COR-L47 (cell line): ENCODE results near the gene C7.

Experiments
- DNase-seq: peaks from one replicate; lab custom pipeline; 2025; lab: John Stamatoyannopoulos, UW

Gene C7

GRCh38 chr5:40916226-40916625 lies 6.9 kb downstream of the C7 start:
- DNase-seq: no peak

GRCh38 chr5:40928886-40929448 lies 19.7 kb downstream of the C7 start:
- no peak for DNase-seq

- DNase-seq: no peak
These were observed 23.5 kb downstream of the C7 start for GRCh38 chr5:40932766-40933165.

- DNase-seq: no peak
These were observed 27.8 kb downstream of the C7 start for GRCh38 chr5:40937075-40937474.

- DNase-seq: no peak
These were observed 30.5 kb downstream of the C7 start for GRCh38 chr5:40939753-40940152.

- DNase-seq: no peak
These were observed 35.8 kb downstream of the C7 start for GRCh38 chr5:40945111-40945510.

- no peak for DNase-seq
These were observed 46.0 kb downstream of the C7 start for GRCh38 chr5:40955313-40955712.

- DNase-seq: no peak
These were observed 47.8 kb downstream of the C7 start for GRCh38 chr5:40957048-40957447.

- no peak for DNase-seq
These were observed 49.5 kb downstream of the C7 start for GRCh38 chr5:40958811-40959210.

- DNase-seq: no peak
These were observed 50.7 kb downstream of the C7 start for GRCh38 chr5:40960037-40960436.

- no peak for DNase-seq
These were observed 53.1 kb downstream of the C7 start for GRCh38 chr5:40962207-40962955.

GRCh38 chr5:40972434-40972833 lies 63.1 kb downstream of the C7 start:
- no peak for DNase-seq

GRCh38 chr5:40973364-40974004 lies 64.2 kb downstream of the C7 start:
- DNase-seq: no peak

GRCh38 chr5:40976041-40976440 lies 66.7 kb downstream of the C7 start:
- DNase-seq: no peak

GRCh38 chr5:40976836-40977235 lies 67.5 kb downstream of the C7 start:
- no peak for DNase-seq

GRCh38 chr5:40981420-40981819 lies 72.1 kb downstream of the C7 start:
- DNase-seq: no peak

GRCh38 chr5:40983781-40984180 lies 74.5 kb downstream of the C7 start:
- DNase-seq: no peak

- no peak for DNase-seq
These were observed 75.6 kb downstream of the C7 start for GRCh38 chr5:40984884-40985283.

GRCh38 chr5:40985501-40985900 lies 76.2 kb downstream of the C7 start:
- no peak for DNase-seq

GRCh38 chr5:40986666-40987065 lies 77.4 kb downstream of the C7 start:
- no peak for DNase-seq

GRCh38 chr5:40987349-40987748 lies 78.1 kb downstream of the C7 start:
- DNase-seq: no peak

- DNase-seq: no peak
These were observed 79.6 kb downstream of the C7 start for GRCh38 chr5:40988746-40989510.
